Omental fat pad (tissue), 4 donors: ENCODE measurements around the gene ZNF254. TPM values are rescaled to one million over a fixed set of nuclear protein-coding genes. Genes with fewer than 3 reads are reported as not detected.
"Not testable (repeated sequence)": the region's sequence is repeated elsewhere in the genome, so short reads cannot be mapped to it uniquely, and the experiment has no call there.

Source experiments
- ATAC-seq: fragments of 150-250 bp; one replicate; pipeline ENCODE4 v1.9.1; 2016; ENCODE audit warnings: mild to moderate bottlenecking, moderate library complexity; ENCODE audit not compliant: low FRiP score
- DNase-seq: peaks from one replicate; pipeline ENCODE4 v3.0.0-alpha.2; 2019; ENCODE audit warnings: low spot score
- total RNA-seq, 4 donors: library from RNA; depleted of rRNA; stranded (reverse); fragments of >200 nt; gene quantifications; one replicate each; pipeline ENCODE4 v1.1.0, GENCODE V29; 2016
- TF ChIP-seq, protein P1 (sequence below), 3 donors: fragments of 450-650 bp; IDR thresholded peaks; one replicate each; pipeline ENCODE4 v1.5.1; 2016 to 2017; ENCODE audit warnings: antibody characterized with exemption in 3 of 3, mild to moderate bottlenecking in 3 of 3, moderate library complexity in 2 of 3

ZNF254 gene
- total RNA-seq, 4 donors from 2014 or later = 10.1 to 17.5 (median 11.7) TPM

DNA sequence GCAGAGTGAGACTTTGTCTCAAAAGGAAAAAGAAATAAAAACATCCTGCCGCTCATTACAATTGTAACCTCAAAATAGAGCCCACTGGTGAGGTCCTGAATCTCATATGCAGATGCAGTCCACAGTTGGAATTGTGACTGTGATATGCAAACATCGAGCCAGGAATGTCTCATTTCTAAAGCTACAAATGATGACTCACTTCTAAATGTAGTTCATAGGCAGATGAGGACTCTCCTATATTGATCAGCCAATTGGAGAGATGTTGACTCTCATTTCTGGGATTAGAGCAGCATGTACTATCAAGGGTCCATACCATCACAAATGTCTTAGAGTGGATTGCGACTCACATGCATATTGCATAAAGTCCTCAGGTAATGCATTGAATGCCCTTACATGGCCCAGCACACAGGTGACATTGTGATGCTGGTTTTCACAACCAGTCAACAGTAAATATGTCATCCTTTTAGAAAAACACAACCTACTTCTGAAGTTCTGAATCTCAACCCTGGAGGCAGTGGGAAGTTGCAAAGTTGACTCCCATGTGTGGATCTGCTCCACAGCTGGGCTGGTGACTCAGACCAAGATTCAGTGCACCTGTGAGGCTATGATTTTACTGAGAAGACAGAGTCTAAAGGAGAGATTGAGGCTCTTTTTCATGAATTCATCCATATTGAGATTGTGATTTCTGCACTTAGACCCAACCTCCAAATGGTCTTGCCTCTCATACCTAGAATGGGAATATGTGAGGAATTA is 16.9 kb upstream of the ZNF254 start:
- ATAC-seq (no peak), DNase-seq (no peak)
- TF ChIP-seq, protein P1, sequence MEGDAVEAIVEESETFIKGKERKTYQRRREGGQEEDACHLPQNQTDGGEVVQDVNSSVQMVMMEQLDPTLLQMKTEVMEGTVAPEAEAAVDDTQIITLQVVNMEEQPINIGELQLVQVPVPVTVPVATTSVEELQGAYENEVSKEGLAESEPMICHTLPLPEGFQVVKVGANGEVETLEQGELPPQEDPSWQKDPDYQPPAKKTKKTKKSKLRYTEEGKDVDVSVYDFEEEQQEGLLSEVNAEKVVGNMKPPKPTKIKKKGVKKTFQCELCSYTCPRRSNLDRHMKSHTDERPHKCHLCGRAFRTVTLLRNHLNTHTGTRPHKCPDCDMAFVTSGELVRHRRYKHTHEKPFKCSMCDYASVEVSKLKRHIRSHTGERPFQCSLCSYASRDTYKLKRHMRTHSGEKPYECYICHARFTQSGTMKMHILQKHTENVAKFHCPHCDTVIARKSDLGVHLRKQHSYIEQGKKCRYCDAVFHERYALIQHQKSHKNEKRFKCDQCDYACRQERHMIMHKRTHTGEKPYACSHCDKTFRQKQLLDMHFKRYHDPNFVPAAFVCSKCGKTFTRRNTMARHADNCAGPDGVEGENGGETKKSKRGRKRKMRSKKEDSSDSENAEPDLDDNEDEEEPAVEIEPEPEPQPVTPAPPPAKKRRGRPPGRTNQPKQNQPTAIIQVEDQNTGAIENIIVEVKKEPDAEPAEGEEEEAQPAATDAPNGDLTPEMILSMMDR (IDR thresholded peaks at IDR 0.05) = no peak

DNA sequence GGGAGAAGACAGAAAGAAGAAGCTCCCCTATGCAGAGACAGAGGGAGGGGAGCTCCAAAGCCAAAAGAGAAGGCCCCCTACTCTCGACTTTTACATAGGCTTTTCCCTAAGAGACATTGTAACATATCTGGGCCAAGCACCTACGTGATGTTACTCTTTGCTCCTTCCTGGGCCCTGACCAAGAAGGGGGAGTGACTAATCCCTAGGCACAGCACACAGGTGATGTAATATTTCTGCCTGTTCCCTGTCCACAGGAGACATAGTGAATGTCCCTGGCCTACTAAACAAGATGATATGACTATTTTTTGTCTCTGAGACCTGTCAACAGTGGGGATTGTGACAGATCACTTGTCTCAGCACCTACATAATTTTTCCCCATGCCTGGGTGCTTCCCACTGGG is 15.9 kb upstream of the ZNF254 start:
- ATAC-seq (no peak), DNase-seq (no peak)
- TF ChIP-seq, protein P1 (IDR thresholded peaks at IDR 0.05) = no peak

DNA sequence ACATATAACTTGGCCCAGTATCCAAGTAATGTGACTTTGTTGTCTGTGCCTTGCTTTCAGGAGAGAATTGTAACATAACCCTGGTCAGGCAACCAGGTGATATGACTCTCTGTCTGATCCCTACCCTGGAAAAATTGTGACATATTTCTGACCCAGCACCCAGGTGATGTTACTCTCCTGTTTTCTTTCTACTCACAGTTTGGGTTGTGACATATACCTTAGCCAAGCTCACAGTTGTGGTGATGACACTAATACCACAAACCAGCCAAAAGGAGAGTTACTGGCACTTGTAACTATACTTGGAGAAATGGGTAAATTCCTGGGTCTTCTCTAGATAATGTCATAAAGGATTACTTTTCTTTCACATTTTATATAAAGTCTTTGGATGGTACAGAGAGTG is 14.3 kb upstream of the ZNF254 start:
- TF ChIP-seq, protein P1 (IDR thresholded peaks at IDR 0.05) = no peak
- DNase-seq (no peak), ATAC-seq (no peak)

DNA sequence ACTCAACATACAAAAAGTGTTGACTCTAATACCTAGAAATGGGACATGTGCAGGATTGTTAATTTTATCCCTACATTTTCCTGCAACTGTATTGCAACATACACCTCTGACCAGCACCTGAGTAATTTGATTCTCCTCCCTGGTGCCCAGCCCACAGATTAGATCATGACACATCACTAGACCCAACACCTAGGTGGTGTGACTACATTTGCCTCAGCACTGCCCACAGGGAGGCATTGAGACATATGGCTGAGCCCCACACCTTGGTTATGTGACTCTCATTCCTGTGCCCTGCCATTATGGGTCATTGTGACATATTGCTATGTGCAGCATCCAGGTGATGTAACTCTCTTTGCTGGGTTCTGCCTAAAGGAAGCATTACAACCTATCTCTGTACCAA is 13.2 kb upstream of the ZNF254 start:
- no peak for ATAC-seq
- DNase-seq = no peak
- TF ChIP-seq, protein P1 (IDR thresholded peaks at IDR 0.05) = no peak

DNA sequence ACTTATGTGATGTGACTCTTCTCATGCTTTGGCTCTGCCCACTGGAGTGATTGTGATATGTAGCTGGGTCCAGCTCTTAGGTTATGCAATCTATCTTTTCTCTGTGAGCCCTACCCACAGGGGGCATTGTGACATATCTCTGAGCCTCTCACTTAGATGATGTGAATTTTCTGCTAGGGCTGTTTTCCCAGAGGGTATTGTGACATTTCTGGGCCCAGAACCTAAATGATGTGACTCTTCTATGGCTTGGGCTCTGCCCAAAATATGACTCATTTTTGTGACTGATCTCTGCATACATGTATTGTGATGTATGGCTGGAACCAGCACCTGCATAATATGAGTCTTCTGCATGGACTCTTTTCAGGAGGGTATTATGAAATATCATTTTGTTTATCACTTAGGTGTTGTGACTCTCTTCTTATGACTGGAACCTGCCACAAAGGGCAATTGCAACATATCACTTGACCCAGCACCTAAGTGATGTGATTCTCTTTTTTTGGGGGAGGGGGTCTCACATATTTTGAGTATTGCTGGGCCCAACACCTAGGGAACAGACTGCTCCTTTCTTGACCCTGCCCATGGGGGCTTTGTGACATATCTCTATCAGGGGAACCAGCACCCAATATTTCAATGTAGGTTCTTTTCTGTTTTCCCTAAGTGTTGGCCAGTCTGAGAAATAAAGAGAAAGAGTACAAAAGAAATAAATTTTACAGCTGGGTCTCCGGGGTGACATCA is 12.1 kb upstream of the ZNF254 start:
- ATAC-seq (no peak), DNase-seq (no peak)
- TF ChIP-seq, protein P1 (IDR thresholded peaks at IDR 0.05) = no peak

DNA sequence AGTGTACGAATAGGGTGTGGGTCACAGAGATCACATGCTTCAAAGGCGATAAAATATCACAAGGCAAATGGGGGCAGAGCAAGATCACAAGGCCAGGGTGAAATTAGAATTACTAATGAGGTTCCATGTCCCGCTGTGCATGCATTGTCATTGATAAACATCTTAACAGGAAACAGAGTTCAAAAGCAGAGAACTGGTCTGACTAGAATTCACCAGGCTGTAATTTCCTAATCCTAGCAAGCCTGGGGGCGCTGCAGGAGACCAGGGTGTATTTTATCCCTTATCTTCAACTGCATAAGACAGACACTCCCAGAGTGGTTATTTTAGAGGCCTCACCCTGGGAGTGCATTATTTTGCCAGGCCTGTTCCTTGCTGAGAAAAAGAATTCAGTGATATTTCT is 11.5 kb upstream of the ZNF254 start:
- ATAC-seq, DNase-seq: not testable (repeated sequence)

DNA sequence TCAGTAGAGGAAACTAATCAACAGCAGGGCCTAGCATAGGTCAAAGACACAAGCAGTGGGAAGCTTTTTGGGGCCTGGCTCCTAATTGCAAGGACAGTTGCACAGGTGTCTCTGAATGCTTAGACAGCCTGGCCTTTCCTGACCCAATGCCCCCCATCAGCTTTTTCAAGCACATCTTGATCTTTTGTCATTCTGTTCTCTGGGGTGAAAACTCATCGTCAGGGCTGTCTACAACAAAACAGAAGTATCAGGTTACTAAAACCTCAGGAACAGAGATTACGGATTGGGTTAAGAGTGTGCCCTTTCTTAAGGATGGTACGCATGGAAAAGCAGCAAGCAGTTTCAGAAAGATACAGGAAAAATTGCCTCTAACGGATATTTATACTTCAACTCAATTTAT is 8.3 kb upstream of the ZNF254 start:
- TF ChIP-seq, protein P1 (IDR thresholded peaks at IDR 0.05) = no peak
- DNase-seq = no peak
- no peak for ATAC-seq
